HG03175 (cell line): ENCODE results near the gene LRRC49.
"Not testable (repeated sequence)": the region's sequence is repeated elsewhere in the genome, so short reads cannot be mapped to it uniquely, and the experiment has no call there.

Experiments
- ATAC-seq: cut with Tn5 transposase; IDR thresholded peaks from one replicate; pipeline ENCODE4 v1.9.1; 2021; ENCODE audit warnings: mild to moderate bottlenecking, moderate library complexity; ENCODE audit not compliant: unreplicated experiment

Gene LRRC49

GRCh38 chr15:70866982-70867641 is 25.5 kb upstream of the LRRC49 start:
- no peak for ATAC-seq

GRCh38 chr15:70867911-70868467 is 24.6 kb upstream of the LRRC49 start:
- no peak for ATAC-seq

DNA sequence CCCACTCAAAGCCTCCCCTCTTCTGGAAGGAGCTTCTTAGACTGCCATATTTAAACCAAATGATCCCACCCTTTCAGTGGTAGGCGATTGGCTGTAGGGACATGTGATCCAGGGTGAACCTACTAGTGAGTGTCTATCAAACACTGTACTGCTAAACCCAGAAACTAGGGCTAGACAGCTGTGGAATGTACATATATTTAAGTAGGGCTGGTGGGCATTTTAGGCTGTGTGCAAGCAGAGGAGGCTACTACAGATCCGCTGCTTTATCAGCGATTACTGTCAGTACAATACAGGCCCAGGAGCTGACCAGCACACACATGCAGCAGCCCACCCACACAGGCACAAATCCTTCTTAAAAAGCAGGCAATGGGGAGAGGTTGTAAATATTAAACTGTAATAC is 23.3 kb upstream of the LRRC49 start:
- no peak for ATAC-seq

DNA sequence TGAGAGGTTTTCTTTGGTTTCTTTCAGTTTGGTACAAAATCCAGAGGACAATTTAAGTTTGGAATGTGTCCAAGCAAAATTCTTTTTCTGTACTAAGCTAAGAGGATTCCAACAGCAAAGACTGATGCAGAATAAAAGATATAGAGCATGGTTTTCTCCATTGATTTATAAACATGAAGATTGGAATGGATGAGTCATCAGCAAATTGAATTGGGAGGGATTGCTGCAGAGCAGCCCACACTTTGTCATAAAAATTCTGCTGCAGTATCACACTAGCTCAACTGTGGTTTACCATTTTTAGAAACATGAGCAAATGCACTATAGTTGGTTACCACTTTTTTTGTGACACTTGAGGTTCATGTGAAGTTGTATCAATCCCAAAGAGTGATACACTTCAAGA is 22.6 kb upstream of the LRRC49 start:
- ATAC-seq: no peak

DNA sequence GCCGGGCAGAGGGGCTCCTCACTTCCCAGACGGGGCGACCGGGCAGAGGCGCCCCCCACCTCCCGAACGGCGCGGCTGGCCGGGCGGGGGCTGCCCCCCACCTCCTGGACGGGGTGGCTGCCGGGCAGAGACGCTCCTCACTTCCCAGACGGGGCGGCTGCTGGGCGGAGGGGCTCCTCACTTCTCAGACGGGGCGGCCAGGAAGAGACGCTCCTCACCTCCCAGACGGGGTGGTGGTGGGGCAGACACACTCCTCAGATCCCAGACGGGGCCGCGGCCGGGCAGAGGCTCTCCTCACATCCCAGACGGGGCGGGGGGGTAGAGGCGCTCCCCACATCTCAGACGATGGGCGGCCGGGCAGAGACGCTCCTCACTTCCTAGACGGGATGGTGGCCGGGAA is 21.1 kb upstream of the LRRC49 start:
- ATAC-seq: not testable (repeated sequence)

DNA sequence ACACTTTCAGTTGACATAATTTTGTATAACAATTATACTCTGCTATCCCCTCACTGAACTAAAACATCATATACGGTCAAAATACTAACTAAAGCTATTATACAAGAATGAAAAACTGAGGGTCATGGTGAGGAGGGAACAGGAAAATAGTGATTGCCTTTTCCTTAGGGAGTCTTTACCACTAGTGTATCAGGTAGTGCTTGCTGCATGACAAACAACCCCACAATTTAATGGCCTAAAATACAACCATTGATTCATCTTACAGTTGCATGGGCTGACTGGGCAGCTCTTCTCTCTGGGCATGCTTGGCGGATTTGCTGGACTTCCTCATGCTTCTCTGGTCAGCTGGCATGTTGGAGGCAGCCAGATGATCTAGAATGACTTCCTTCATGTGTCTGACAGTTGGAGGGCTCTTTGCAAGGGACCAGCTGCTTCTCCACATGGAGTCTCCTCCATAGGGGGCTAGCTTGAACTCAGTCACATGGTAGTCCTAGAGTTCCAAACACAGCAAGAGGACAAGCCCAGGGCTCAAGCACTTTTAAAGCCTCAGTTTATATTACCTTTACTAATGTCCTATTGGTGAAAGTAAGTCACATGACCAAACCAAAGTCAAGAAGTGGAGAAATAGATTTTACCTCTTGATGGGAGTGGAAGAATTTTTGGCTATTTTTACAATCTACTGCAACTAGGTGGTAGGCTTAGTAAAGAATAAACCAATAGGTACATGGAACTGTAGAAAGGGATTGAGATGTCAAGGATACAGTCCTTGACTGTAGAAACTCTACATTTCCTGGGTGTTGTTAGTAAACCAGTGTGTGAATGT is 19.2 kb upstream of the LRRC49 start:
- ATAC-seq: no peak

DNA sequence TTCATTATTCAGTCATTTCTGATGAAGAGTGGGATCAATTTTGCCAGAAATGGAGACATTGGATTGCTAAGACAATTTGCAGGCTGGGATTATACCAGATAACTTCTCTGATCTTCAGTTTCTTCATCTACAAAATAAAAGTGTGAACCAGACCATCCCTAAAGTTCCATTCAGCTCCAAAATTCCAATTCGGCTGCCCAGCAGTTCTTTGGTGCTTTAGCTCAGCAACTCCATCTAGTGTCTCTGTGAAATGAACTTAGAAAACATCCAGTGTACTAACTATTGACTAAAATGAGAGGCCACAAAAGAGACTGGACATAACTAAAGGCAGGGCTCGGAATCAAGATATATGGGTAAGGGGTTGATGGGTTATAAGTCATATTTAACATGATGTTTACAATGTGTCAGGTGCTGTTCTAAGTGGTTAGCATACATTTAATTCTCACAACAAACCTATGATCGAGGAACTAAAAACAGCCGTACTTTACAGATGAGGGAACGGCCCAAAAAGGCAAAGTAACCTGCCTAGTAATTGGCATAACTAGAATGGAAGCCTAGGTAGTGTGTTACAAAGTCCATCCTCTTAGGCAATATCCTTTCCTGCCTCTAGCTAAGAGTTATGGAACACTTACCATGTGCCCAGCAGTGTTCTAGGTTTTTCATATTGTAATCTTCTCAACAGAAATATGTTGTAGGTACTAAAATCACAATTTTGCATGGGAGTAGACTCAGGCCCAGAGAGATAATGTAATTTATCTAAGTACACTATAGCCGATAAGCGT is 17.4 kb upstream of the LRRC49 start:
- no peak for ATAC-seq

DNA sequence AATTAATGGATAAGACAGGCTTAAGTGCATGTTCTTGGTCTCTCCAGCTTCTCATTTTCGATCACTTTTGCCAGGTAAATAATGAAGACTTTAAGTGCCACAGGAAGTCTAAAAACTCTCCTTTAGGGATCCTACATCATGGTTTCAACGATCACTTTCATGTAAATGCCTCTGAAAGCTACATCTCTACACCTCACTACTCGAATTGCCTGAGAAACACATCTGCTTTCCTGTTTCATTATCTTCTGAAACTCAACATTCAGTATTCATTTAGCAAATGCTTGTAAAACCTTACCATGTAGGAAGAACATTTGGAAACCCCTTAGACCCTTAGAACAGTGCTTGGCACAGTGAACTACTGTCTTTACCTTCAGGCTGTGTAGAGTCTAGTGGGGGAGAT is 16.6 kb upstream of the LRRC49 start:
- ATAC-seq: no peak

GRCh38 chr15:70876683-70877082 is 15.9 kb upstream of the LRRC49 start:
- no peak for ATAC-seq

DNA sequence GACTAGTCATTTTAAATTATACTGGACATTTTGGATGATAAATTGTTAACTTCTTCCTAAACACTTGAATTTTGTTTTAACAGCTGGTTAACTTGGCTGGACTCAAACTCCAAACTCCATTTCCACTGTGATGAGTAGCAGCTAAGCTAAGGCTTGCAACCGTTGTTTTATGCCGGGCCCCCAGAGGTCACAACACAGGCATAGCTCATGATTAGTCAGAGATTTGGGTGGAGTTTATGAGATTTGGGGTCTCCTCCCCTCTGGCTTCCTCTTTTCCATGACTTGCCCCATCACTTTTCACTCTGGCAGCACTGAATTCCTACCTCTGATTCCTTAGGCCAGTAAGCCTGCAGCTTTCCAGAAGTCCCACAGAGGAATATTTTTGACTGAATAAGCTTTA is 13.2 kb upstream of the LRRC49 start:
- ATAC-seq: no peak

DNA sequence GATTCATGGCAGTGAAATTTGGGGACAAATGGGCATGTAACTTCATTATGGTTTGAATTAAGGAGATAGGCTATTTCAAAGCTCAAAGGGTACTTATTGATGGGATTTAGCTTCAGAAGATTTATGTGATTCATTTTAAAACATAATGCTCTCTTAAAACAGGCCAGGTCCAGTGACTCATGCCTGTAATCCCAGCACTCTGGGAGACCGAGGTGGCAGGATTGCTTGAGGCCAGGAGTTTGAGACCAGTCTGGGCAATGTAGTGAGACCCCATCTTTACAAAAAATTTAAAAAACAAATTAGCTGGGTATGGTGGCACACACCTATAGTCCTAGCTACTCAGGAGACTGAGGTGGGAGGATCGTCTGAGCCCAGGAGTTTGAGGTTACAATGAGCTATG is 11.8 kb upstream of the LRRC49 start:
- ATAC-seq: no peak

DNA sequence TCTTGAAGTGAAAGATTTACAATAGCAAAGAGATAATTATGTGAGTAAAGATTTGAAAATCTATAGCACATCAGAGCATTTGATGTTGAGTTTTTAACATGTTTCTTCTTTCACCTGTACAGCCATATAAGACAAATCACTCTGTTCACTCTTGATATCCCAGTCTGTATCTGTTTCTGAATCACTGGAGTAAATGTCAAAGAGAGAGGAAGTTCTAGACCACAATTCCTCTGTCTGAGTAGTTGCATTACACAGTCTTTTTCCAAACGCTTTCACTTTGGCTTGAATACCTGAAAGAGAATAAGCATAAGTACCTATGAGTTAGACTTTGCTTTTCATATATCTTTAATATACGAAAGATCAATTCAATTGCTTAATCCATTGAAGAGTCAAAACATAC is 10.3 kb upstream of the LRRC49 start:
- ATAC-seq: no peak

DNA sequence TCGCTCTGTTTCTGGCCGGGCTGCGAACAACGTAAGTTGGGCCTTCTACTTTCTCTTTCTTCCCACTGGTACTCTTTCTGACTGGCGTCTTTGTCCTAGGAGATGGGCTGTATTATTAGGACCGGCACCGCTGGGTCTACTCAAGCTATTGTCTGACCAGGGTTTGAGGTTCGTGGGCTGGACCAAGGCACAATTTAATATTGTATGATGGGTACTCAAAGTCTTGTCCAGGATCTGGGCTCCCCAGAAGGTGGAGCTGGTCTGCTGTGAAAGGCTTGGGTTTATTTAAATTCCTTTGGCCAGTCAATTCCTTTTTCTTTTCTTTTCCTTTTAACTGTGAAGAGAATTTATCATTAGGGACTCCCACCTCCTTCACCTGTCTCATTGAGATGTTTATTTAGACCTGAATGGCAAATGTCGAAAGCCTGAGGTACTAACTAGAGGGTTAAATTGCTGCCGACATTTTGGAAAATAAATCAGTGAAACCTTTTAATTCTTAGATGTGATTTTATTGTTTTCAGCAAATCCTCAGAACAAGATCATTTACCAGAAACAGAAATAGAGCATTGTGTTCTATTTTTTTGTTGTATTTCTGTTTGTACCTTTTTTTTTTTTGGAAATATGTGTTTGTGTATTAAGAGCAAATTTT is 410 bp downstream of the LRRC49 start:
- ATAC-seq: peak; percentile 29

- no peak for ATAC-seq
Observed at GRCh38 chr15:70902107-70902506, 9.5 kb downstream of the LRRC49 start.

DNA sequence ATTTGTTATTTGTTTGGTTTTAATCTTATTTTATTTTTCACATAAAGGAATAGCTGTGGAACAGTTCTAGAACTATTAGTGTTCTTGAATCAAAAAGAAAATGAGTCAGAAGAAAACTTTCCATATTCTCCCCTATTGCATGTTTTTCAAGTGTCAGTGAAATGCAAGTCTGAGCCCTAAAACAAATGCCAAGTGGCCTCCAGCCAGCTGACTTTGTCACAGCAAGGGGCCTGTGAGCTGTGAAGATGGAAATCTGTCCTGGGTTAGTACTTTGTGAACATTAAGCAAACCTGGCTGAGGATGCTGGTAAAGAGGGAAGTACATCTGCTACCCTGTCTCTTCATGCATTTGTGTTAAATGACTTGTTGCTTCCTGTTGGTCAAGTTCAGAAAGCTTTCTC is 14.2 kb downstream of the LRRC49 start:
- ATAC-seq: no peak

GRCh38 chr15:70907784-70908471 is 15.3 kb downstream of the LRRC49 start:
- ATAC-seq: no peak

GRCh38 chr15:70910958-70911357 is 18.3 kb downstream of the LRRC49 start:
- ATAC-seq: no peak

DNA sequence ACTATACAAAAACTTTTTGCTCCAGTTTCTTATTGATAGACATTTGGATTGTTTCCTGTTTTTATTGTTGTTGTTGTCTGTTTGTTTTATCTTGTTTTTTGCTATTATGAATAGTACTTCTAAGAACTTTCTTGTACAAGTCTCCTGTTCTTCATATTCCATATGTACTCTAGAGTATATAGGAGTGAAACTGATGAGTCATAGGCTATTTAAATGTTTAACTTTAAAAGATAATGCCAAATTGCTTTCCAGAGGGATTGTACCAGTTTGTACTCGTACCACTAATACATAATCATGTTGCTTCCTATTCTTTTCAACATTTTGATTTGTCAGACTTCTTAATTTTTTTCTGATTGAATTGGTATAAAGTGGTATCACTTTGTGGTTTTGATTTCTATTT is 19.6 kb downstream of the LRRC49 start:
- no peak for ATAC-seq

GRCh38 chr15:70916531-70916930 is 23.9 kb downstream of the LRRC49 start:
- ATAC-seq: no peak

- no peak for ATAC-seq
Observed at GRCh38 chr15:70917955-70918354, 25.3 kb downstream of the LRRC49 start.
